H1 (cell line): ENCODE measurements around the gene NDUFB5. TPM values are rescaled to one million over a fixed set of nuclear protein-coding genes. Genes with fewer than 3 reads are reported as not detected.

ENCODE experiments used
- CTCF ChIA-PET: fragments of 300-600 bp; sonication (Branson Sonifier 250); formaldehyde crosslinking; loops from one replicate; lab custom pipeline; 2021; ENCODE audit not compliant: partially characterized antibody; lab: Charles Lee
- POLR2A ChIA-PET: fragments of 300-600 bp; sonication (Branson Sonifier 250); formaldehyde crosslinking; loops from one replicate; lab custom pipeline; 2021; ENCODE audit warnings: inconsistent platforms; ENCODE audit not compliant: partially characterized antibody; lab: Charles Lee
- DNase-seq, 2 experiments: peaks; one replicate each; pipeline versions ENCODE4 v3.0.0 to v3.0.0-alpha.2; 2010 to 2022; ENCODE audit warnings: low spot score in 2 of 2, low read depth in 1 of 2, mixed read lengths in 1 of 2
- FAIRE-seq: peaks from 2 replicates; lab custom pipeline; 2011; peaks lifted over from hg19 to GRCh38; lab: Jason Lieb, UNC
- H2AFZ ChIP-seq: 2 replicates; pipeline ENCODE4 v1.8.1; 2012; ENCODE audit warnings: low read length, inconsistent platforms
- H2AK5ac ChIP-seq: 2 replicates; pipeline ENCODE4 v1.6.1; 2013; ENCODE audit warnings: low read depth, low read length
- H2BK120ac ChIP-seq: replicated peaks from 2 replicates; pipeline ENCODE3; 2013; ENCODE audit warnings: low read depth, low read length, inconsistent platforms
- H2BK12ac ChIP-seq: 2 replicates; pipeline ENCODE4 v1.6.1; 2013; ENCODE audit warnings: low read depth, low read length
- H2BK15ac ChIP-seq: 2 replicates; pipeline ENCODE4 v1.6.1; 2013; ENCODE audit warnings: low read length
- H2BK20ac ChIP-seq: 2 replicates; pipeline ENCODE4 v1.6.1; 2013; ENCODE audit warnings: low read length
- H2BK5ac ChIP-seq: 2 replicates; pipeline ENCODE4 v1.6.1; 2013; ENCODE audit warnings: low read depth, low read length
- H3K14ac ChIP-seq: 2 replicates; pipeline ENCODE4 v1.6.1; 2013; ENCODE audit warnings: inconsistent platforms; ENCODE audit not compliant: insufficient read length
- H3K18ac ChIP-seq: 2 replicates; pipeline ENCODE4 v1.6.1; 2013; ENCODE audit warnings: low read length; ENCODE audit errors: extremely low read depth
- H3K23ac ChIP-seq: 2 replicates; pipeline ENCODE4 v1.6.1; 2013; ENCODE audit warnings: inconsistent platforms; ENCODE audit not compliant: insufficient read length
- H3K23me2 ChIP-seq: 2 replicates; pipeline ENCODE4 v1.6.1; 2013; ENCODE audit warnings: low read depth, low read length
- H3K27ac ChIP-seq: 2 replicates; pipeline ENCODE4 v1.6.1; 2011; ENCODE audit warnings: low read depth, low read length, inconsistent platforms
- H3K27me3 ChIP-seq, 4 experiments: replicated peaks in 1 of 4; 1 replicate in 1 of 4; 2 replicates in 3 of 4; pipeline versions ENCODE4 v1.6.1 to v1.8.1; 2011 to 2013; ENCODE audit warnings: low read length in 3 of 4, mild to moderate bottlenecking in 3 of 4, inconsistent platforms in 2 of 4, mixed read lengths in 2 of 4, moderate library complexity in 1 of 4; ENCODE audit not compliant: control insufficient read depth in 3 of 4, insufficient read depth in 3 of 4; ENCODE audit errors: extremely low read depth in 1 of 4
- H3K36me3 ChIP-seq, 4 experiments: 2 replicates each; pipeline versions ENCODE4 v1.6.1 to v1.8.1; 2011 to 2013; ENCODE audit warnings: mild to moderate bottlenecking in 4 of 4, low read length in 3 of 4, moderate library complexity in 2 of 4, control low read depth in 1 of 4, inconsistent platforms in 1 of 4; ENCODE audit not compliant: insufficient read depth in 4 of 4, control insufficient read depth in 2 of 4
- H3K4ac ChIP-seq: replicated peaks from 2 replicates; pipeline ENCODE3; 2013; ENCODE audit warnings: low read length, low read depth, mixed read lengths, inconsistent platforms; ENCODE audit not compliant: insufficient read length
- H3K4me1 ChIP-seq, 4 experiments: replicated peaks in 1 of 4; 1 replicate in 1 of 4; 2 replicates in 3 of 4; pipeline versions ENCODE4 v1.6.1 to v1.8.1; 2011 to 2013; ENCODE audit warnings: low read length in 3 of 4, inconsistent platforms in 2 of 4, mixed read lengths in 1 of 4; ENCODE audit not compliant: insufficient read depth in 4 of 4, control insufficient read depth in 3 of 4
- H3K4me2 ChIP-seq, 2 experiments: 2 replicates each; pipeline versions ENCODE4 v1.6.1 to v1.8.1; 2011 to 2013; ENCODE audit warnings: low read depth in 2 of 2, low read length in 2 of 2, control low read depth in 1 of 2, inconsistent platforms in 1 of 2, mild to moderate bottlenecking in 1 of 2; ENCODE audit not compliant: insufficient read depth in 1 of 2
- H3K4me3 ChIP-seq, 4 experiments: fragments of 200-600, 300-600 bp in 1 of 4; sonication (generic), shearing (Covaris generic), sonication (Bioruptor Twin) in 1 of 4; 2 replicates each; pipeline versions ENCODE4 v1.5.1 to v1.8.1; 2011 to 2016; ENCODE audit warnings: low read length in 4 of 4, low read depth in 3 of 4, control low read depth in 2 of 4, inconsistent platforms in 2 of 4, mild to moderate bottlenecking in 2 of 4, mixed read lengths in 1 of 4, moderate library complexity in 1 of 4; ENCODE audit not compliant: insufficient read depth in 2 of 4; ENCODE audit errors: extremely low read depth in 1 of 4
- H3K56ac ChIP-seq: replicated peaks from 2 replicates; pipeline ENCODE3; 2013; ENCODE audit warnings: low read depth, mild to moderate bottlenecking, mixed read lengths, low read length, inconsistent platforms; ENCODE audit not compliant: insufficient read length
- H3K79me1 ChIP-seq: 2 replicates; pipeline ENCODE4 v1.6.1; 2013; ENCODE audit warnings: low read depth, low read length, control low read depth
- H3K79me2 ChIP-seq, 2 experiments: 2 replicates each; pipeline versions ENCODE4 v1.6.1 to v1.8.1; 2012 to 2013; ENCODE audit warnings: low read length in 2 of 2, mild to moderate bottlenecking in 2 of 2, inconsistent platforms in 1 of 2; ENCODE audit not compliant: insufficient read depth in 2 of 2, control insufficient read depth in 1 of 2
- H3K9ac ChIP-seq, 4 experiments: replicated peaks in 1 of 4; 1 replicate in 1 of 4; 2 replicates in 3 of 4; pipeline versions ENCODE4 v1.6.1 to v1.8.1; 2011 to 2013; ENCODE audit warnings: low read depth in 3 of 4, low read length in 3 of 4, control low read depth in 2 of 4, mild to moderate bottlenecking in 2 of 4, moderate library complexity in 2 of 4, inconsistent platforms in 1 of 4; ENCODE audit errors: extremely low read depth in 1 of 4
- H3K9me3 ChIP-seq, 2 experiments: 2 replicates each; pipeline versions ENCODE4 v1.6.1 to v1.8.1; 2012 to 2013; ENCODE audit warnings: mild to moderate bottlenecking in 2 of 2, moderate library complexity in 2 of 2, control low read depth in 1 of 2, inconsistent platforms in 1 of 2, low read depth in 1 of 2, low read length in 1 of 2, mixed read lengths in 1 of 2; ENCODE audit not compliant: insufficient read depth in 2 of 2
- H4K20me1 ChIP-seq, 2 experiments: replicated peaks in 1 of 2; 2 replicates each; pipeline versions ENCODE3 to v1.8.1; 2011 to 2013; ENCODE audit warnings: inconsistent platforms in 2 of 2, low read length in 2 of 2, mild to moderate bottlenecking in 1 of 2; ENCODE audit not compliant: insufficient read depth in 2 of 2, control insufficient read depth in 1 of 2
- H4K5ac ChIP-seq: 2 replicates; pipeline ENCODE4 v1.6.1; 2013; ENCODE audit warnings: low read length, low read depth, mixed read lengths, inconsistent platforms; ENCODE audit not compliant: insufficient read length
- H4K8ac ChIP-seq: 2 replicates; pipeline ENCODE4 v1.8.0; 2013; ENCODE audit warnings: mild to moderate bottlenecking, moderate library complexity, low read length, inconsistent platforms; ENCODE audit not compliant: insufficient read depth; ENCODE audit errors: extremely low read depth
- H4K91ac ChIP-seq: replicated peaks from 2 replicates; pipeline ENCODE3; 2013; ENCODE audit warnings: low read length, mixed read lengths, inconsistent platforms; ENCODE audit not compliant: insufficient read length
- BACH1 ChIP-seq: IDR thresholded peaks from 2 replicates; pipeline ENCODE4 v1.6.1; 2012; ENCODE audit warnings: low read length, improper control_type of control experiment
- CTBP2 ChIP-seq: IDR thresholded peaks from 2 replicates; pipeline ENCODE4 v1.7.0; 2011; ENCODE audit warnings: borderline replicate concordance, mild to moderate bottlenecking, moderate library complexity, mixed read lengths, low read length; ENCODE audit not compliant: insufficient read depth, insufficient read length
- E2F6 ChIP-seq: IDR thresholded peaks from 2 replicates; pipeline ENCODE4 v1.6.1; 2012; ENCODE audit warnings: inconsistent platforms
- EGR1 ChIP-seq: IDR thresholded peaks from 2 replicates; pipeline ENCODE4 v1.6.1; 2011; ENCODE audit warnings: low read depth, low read length, borderline replicate concordance
- EZH2 ChIP-seq: fragments of 200-600 bp; sonication (generic); IDR thresholded peaks from 2 replicates; pipeline ENCODE4 v1.7.1; 2012; ENCODE audit warnings: low read depth, mild to moderate bottlenecking, moderate library complexity, low read length, inconsistent platforms; ENCODE audit not compliant: severe bottlenecking
- FOSL1 ChIP-seq: IDR thresholded peaks from 2 replicates; pipeline ENCODE4 v1.6.1; 2011; ENCODE audit warnings: mild to moderate bottlenecking, low read depth, low read length, moderate library complexity; ENCODE audit not compliant: insufficient read depth
- GTF2F1 ChIP-seq: IDR thresholded peaks from 2 replicates; pipeline ENCODE4 v1.6.1; 2012; ENCODE audit warnings: low read depth, low read length, improper control_type of control experiment, borderline replicate concordance
- NRF1 ChIP-seq: IDR thresholded peaks from 2 replicates; pipeline ENCODE4 v1.6.1; 2011; ENCODE audit warnings: mild to moderate bottlenecking, low read depth, low read length, improper control_type of control experiment
- PHF8 ChIP-seq: fragments of 200-600 bp; sonication (generic); conservative IDR thresholded peaks from 2 replicates; pipeline ENCODE4 v1.7.1; 2012; ENCODE audit warnings: low read depth, mild to moderate bottlenecking, inconsistent platforms, low read length, moderate library complexity
- SP1 ChIP-seq: IDR thresholded peaks from 2 replicates; pipeline ENCODE4 v1.6.1; 2011; ENCODE audit warnings: low read depth, low read length
- SP4 ChIP-seq: IDR thresholded peaks from 2 replicates; pipeline ENCODE4 v1.6.1; 2012; ENCODE audit warnings: low read length, inconsistent platforms
- TAF1 ChIP-seq: IDR thresholded peaks from 2 replicates; pipeline ENCODE4 v1.6.1; 2011; ENCODE audit warnings: mild to moderate bottlenecking, low read depth, low read length
- TAF7 ChIP-seq: optimal IDR thresholded peaks from 2 replicates; pipeline ENCODE3; 2011; ENCODE audit warnings: low read depth, mild to moderate bottlenecking, inconsistent platforms, low read length, moderate library complexity, borderline replicate concordance
- TEAD4 ChIP-seq: IDR thresholded peaks from 2 replicates; pipeline ENCODE4 v1.6.1; 2012; ENCODE audit warnings: low read depth, low read length, inconsistent platforms, mixed read lengths
- WGBS, 2 experiments: shearing (Covaris generic) in 1 of 2; methylation state at CpG; one replicate each; pipeline versions ENCODE4 v1.1.6 to v1.1.7; 2013 to 2015; ENCODE audit warnings: low lambda C conversion rate in 2 of 2, mixed read lengths in 2 of 2, inconsistent platforms in 1 of 2, low coverage in 1 of 2, missing lambda C conversion rate in 1 of 2; ENCODE audit not compliant: insufficient replicate concordance in 2 of 2, insufficient coverage in 1 of 2, insufficient read length in 1 of 2; ENCODE audit errors: extremely low coverage in 1 of 2, missing lambda C conversion rate in 1 of 2; 5-methylcytosine and 5-hydroxymethylcytosine counted together
- polyA plus RNA-seq, 7 experiments: library from polyadenylated mRNA; depleted of rRNA in 3 of 7; stranded (reverse) in 5 of 7; unstranded in 2 of 7; fragments of >200 nt in 5 of 7; fragments of 200-250 nt in 2 of 7; gene quantifications; 1 replicate in 5 of 7; 2 replicates in 1 of 7; 4 replicates in 1 of 7; pipeline versions ENCODE4 v1.2.1 to v1.2.3, GENCODE V29; 2011 to 2013; ENCODE audit warnings: missing spikeins in 2 of 7, mixed read lengths in 2 of 7
- total RNA-seq: library from RNA; stranded (reverse); fragmentation: NEBNext Ultra II Directional; extraction: Animal tissue kit (Norgen Biotek cat#: 25700); gene quantifications from 2 replicates; pipeline ENCODE4 v1.2.1, GENCODE V29; 2021

The NDUFB5 gene
- total and polyA plus RNA-seq, 2 of the 8 experiments (the other 6 are each of a cell fraction or from before 2014, with no cell fraction given): 46.1 to 85.8 TPM

GRCh38 chr3:179666030-179666429 is 61.4 kb downstream of the NDUFB5 start:
- peaks cover 13 to 93% of the 10 kb centered on the region in 2 experiments for H3K79me2 ChIP-seq
- DNase-seq: no peak
- TF ChIP-seq SP1: no peak
- TF ChIP-seq PHF8: no peak
- no peak for TF ChIP-seq TAF1
- TF ChIP-seq TAF7: no peak
- TF ChIP-seq NRF1: no peak
- TF ChIP-seq GTF2F1: no peak
- TF ChIP-seq FOSL1: no peak
- TF ChIP-seq SP4: no peak
- no peak for TF ChIP-seq EGR1
- TF ChIP-seq E2F6: no peak
- no peak for TF ChIP-seq TEAD4
- no peak for TF ChIP-seq CTBP2
- TF ChIP-seq BACH1: no peak
- no peak for TF ChIP-seq EZH2

More at GRCh38 chr3:179666030-179666429, 61.4 kb downstream of the NDUFB5 start:
- ChIA-PET CTCF (interaction anchor here (0.9 to 1.7 kb wide), 3 partner anchors 12 to 30 kb away, joined by 3 to 5 read pairs (median 3); no protein-coding TSS in a partner anchor), POLR2A (interaction anchor here (1.2 to 3.2 kb wide), 2 partner anchors 8 to 12 kb away, joined by 4 to 11 read pairs; partner anchors contain the start of gene USP13)
- Histone ChIP-seq H4K8ac (no peak overlapping the region), H3K23ac (no peak overlapping the region), H3K79me1 (peaks cover 14% of the 10 kb centered on the region), H2BK15ac (no peak overlapping the region), H3K14ac (no peak overlapping the region), H3K56ac (no peak overlapping the region), H2BK20ac (no peak overlapping the region), H3K23me2 (no peaks in the 10 kb centered on the region), H2BK5ac (no peak overlapping the region), H3K27me3 (no peaks in the 10 kb centered on the region), H4K20me1 (peaks cover 6 to 11% of the 10 kb centered on the region in 2 experiments), H2AK5ac (no peak overlapping the region), H3K36me3 (no peaks in the 10 kb centered on the region), H3K9ac (no peak overlapping the region), H3K4me3 (no peak overlapping the region), H3K27ac (no peak overlapping the region), H3K18ac (no peak overlapping the region), H3K9me3 (no peaks in the 10 kb centered on the region), H2BK120ac (no peak overlapping the region), H2BK12ac (no peak overlapping the region), H4K91ac (no peak overlapping the region), H3K4me1 (peaks cover 8 to 13% (median 10%) of the 10 kb centered on the region in 4 experiments), H4K5ac (no peak overlapping the region), H2AFZ (no peak overlapping the region), H3K4me2 (0 out of 4 replicates have a peak overlapping the region, but pooled peaks have one; percentile 16 to 36), H3K4ac (no peak overlapping the region)
- no peak for FAIRE-seq
- WGBS, 2 experiments: 91% methylated on average over 1 of the region's 1 CpG; no CpG with 5 or more reads in 1 of the 2 experiments
